GM04503 (cell line): ENCODE results near the gene LGALS3BP.
"Not testable (repeated sequence)": the region's sequence is repeated elsewhere in the genome, so short reads cannot be mapped to it uniquely, and the experiment has no call there.

Experiments
- DNase-seq: peaks from one replicate; pipeline ENCODE4 v3.0.0-alpha.2; 2012; ENCODE audit warnings: low read depth

Gene LGALS3BP

GRCh38 chr17:78962345-78962983 is 17.3 kb downstream of the LGALS3BP start:
- no peak for DNase-seq

- no peak for DNase-seq
Measured at GRCh38 chr17:78961571-78961970, 18.2 kb downstream of the LGALS3BP start.

- no peak for DNase-seq
Measured at GRCh38 chr17:78960928-78961327, 18.8 kb downstream of the LGALS3BP start.

GRCh38 chr17:78959803-78960202 is 19.9 kb downstream of the LGALS3BP start:
- DNase-seq, result no peak

GRCh38 chr17:78958641-78959127 is 21.0 kb downstream of the LGALS3BP start:
- DNase-seq, result no peak

- DNase-seq, result no peak
Measured at GRCh38 chr17:78957128-78957527, 22.6 kb downstream of the LGALS3BP start.

GRCh38 chr17:78956254-78956653 is 23.5 kb downstream of the LGALS3BP start:
- no peak for DNase-seq

- DNase-seq, result no peak
Measured at GRCh38 chr17:78954684-78955083, 25.0 kb downstream of the LGALS3BP start.

- DNase-seq, result no peak
Measured at GRCh38 chr17:78953356-78954350, 26.1 kb downstream of the LGALS3BP start.

- no peak for DNase-seq
Measured at GRCh38 chr17:78952706-78953105, 27.0 kb downstream of the LGALS3BP start.

- DNase-seq, result no peak
Measured at GRCh38 chr17:78951967-78952551, 27.7 kb downstream of the LGALS3BP start.

GRCh38 chr17:78950870-78951269 is 28.9 kb downstream of the LGALS3BP start:
- DNase-seq, result no peak

- no peak for DNase-seq
Measured at GRCh38 chr17:78947235-78948149, 32.2 kb downstream of the LGALS3BP start.

- no peak for DNase-seq
Measured at GRCh38 chr17:78946631-78947030, 33.1 kb downstream of the LGALS3BP start.

- DNase-seq, result no peak
Measured at GRCh38 chr17:78946131-78946530, 33.6 kb downstream of the LGALS3BP start.

GRCh38 chr17:78945455-78945854 is 34.3 kb downstream of the LGALS3BP start:
- DNase-seq, result not testable (repeated sequence)

GRCh38 chr17:78944956-78945355 is 34.8 kb downstream of the LGALS3BP start:
- DNase-seq, result no peak

GRCh38 chr17:78944026-78944425 is 35.7 kb downstream of the LGALS3BP start:
- DNase-seq, result no peak

GRCh38 chr17:78940708-78941107 is 39.0 kb downstream of the LGALS3BP start:
- DNase-seq, result no peak

GRCh38 chr17:78940258-78940657 is 39.5 kb downstream of the LGALS3BP start:
- DNase-seq, result no peak

- DNase-seq, result no peak
Measured at GRCh38 chr17:78939615-78940014, 40.1 kb downstream of the LGALS3BP start.

- no peak for DNase-seq
Measured at GRCh38 chr17:78937561-78937960, 42.2 kb downstream of the LGALS3BP start.
